ENCODE measurements around the gene DOK6.
"Not testable (repeated sequence)": the region's sequence is repeated elsewhere in the genome, so short reads cannot be mapped to it uniquely, and the experiment has no call there.

The DOK6 gene

DNA sequence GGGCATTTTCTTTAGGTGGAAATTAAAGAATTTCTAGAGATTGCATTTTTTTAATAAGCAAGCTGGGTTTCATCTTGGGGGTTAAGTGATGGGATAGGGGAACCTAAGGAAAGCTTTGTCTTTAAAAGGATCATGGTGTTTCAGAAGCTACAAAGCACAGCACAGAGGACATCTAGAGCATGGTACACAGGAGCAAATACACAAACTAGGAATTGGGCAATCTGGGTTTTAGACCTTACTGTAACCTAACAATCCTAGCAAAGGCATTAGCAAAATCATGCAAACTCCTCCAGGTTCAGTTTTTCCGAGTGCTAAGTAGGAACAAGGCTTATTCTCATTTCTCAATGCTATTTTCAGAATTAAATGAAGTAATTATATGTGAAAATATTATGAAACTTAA lies 412.9 kb downstream of the DOK6 start:
- no peak for DNase-seq (ENCODE audit: low spot score)

DNA sequence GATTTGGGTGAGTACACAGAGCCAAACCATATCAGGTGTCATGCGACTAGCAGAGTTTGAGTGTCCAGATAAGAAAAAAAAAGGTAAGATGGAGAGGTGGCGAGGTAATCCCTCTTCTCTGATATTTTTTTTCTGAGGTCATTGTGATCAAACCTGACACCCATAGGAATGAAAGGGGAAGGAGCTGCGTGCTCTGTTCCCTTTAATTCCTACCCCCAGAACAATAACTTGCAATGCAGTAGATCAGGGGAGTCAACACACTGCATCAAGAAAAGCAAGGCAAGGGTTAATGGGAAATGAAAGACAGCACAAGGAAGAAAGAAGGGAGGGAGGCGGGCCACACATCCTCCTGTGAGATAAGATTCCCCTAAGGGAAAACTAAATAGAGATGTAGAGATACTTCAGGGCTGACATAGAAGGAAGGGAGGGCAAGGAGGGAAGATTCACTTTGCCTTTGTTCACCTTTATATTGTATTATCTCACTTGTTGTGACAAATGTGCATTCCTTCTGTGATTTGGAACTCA lies 414.2 kb downstream of the DOK6 start:
- DNase-seq (ENCODE audit: low spot score), result no peak

DNA sequence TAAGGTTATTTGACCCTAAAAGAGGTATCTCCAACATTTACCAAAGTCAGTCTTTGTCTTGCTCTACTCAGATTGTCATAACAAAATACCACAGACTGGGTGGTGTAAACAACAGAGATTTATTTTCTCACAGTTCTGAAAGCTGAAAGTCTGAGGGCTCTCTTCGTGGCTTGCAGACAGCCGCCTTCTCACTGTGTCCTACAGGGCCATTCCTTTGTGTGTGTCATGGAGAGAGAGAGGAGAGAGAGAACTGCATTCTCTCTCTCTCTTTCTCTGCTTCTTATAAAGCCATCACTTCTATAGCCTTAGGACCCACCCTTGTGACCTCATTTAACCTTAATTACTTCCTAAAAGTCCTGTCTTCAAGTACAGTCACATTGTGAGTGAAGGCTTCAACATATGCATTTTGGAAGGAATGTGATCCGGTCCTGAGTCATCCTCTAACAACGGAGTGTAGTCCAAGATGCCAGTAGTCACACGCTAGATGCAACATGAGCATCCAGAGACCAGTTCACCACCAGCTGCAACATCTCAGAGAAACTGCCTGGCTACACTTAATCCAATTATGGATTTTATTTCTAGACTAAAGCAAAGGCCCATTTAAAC lies 416.8 kb downstream of the DOK6 start:
- DNase-seq (ENCODE audit: low spot score), result no peak

DNA sequence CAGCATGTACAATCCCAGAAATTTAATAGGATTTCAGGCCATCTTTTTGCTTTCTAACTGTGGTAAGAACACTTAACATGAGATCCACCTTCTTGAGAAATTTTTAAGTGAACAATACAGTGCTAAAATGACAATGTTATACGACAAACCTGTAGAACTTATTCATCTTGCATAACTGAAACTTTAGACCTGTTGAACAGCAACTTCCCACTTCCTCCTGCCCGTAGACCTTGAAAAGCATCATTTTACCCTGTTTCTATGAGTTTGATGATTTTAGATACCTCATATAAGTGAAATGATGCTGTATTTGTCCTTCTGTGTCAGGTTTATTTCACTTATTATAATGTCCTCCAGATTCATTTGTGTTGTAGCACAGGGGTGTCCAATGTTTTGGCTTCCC lies 418.8 kb downstream of the DOK6 start:
- DNase-seq (ENCODE audit: low spot score), result no peak

DNA sequence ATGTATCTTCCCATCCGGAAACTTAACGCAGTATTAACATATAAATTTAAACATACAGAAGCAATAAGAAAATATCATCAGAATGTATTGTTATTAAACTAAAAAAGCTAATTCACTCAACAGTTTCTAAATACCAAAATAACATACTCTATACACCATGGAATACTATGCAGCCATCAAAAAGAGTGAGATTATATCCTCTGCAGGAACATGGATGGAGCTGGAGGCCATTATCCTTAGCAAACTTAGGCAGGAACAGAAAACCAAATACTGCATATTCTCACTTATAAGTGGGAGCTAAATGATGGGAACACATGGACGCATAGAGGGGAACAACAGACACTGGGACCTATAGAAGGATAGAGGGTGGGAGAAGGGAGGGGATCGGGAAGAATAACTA lies 419.9 kb downstream of the DOK6 start:
- DNase-seq (ENCODE audit: low spot score), result no peak

DNA sequence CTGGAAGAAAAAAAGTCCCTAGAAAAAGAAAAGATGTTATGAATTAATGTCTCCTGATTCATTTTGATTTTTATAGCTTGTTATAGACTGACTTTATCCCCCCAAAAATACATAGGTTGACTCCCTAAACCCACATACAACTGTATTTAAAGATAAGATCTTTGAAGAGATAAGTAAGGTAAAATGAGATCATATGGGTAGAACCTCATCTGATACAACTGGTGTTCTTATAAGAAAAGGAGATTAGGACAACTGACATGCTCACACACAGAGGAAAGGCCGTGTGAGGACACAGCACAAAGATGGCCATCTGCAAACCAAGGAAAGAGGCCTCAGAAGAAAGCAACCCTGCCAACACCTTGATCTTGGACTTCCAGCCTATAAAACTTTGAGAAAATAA lies 429.5 kb downstream of the DOK6 start:
- no peak for DNase-seq (ENCODE audit: low spot score)

DNA sequence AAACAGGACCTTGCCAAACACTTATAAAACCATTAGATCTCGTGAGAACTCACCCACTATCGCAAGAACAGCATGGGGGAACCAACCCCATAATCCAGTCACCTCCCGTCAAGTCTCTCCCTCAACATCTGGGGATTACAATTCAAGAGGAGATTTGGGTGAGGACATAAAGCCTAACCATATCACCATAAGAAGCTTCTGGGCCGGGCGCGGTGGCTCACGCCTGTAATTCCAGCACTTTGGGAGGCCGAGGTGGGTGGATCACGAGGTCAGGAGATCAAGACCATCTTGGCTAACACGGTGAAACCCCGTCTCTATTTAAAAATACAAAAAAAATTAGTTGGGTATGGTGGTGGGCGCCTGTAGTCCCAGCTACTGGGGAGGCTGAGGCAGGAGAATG lies 434.3 kb downstream of the DOK6 start:
- not testable (repeated sequence) for DNase-seq (ENCODE audit: low spot score)

DNA sequence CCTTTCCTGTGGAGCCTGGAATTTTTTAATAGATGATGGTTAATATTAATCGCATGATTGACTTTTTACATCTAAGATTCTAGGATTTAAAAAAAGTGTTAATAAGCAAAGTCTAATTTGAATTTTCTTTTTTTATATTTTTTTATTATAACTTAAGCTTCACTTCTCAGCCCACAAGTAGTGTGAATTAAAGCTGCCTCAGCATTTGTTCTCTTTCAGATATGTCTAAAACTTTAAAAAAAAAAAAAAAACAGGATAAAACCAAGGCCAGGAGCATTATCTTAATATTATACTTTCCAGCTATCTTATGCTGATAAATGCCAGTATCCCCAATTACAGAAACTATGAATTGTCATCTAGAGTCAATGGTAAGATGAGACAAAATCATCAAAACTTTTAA lies 437.3 kb downstream of the DOK6 start:
- DNase-seq (ENCODE audit: low spot score), result no peak

DNA sequence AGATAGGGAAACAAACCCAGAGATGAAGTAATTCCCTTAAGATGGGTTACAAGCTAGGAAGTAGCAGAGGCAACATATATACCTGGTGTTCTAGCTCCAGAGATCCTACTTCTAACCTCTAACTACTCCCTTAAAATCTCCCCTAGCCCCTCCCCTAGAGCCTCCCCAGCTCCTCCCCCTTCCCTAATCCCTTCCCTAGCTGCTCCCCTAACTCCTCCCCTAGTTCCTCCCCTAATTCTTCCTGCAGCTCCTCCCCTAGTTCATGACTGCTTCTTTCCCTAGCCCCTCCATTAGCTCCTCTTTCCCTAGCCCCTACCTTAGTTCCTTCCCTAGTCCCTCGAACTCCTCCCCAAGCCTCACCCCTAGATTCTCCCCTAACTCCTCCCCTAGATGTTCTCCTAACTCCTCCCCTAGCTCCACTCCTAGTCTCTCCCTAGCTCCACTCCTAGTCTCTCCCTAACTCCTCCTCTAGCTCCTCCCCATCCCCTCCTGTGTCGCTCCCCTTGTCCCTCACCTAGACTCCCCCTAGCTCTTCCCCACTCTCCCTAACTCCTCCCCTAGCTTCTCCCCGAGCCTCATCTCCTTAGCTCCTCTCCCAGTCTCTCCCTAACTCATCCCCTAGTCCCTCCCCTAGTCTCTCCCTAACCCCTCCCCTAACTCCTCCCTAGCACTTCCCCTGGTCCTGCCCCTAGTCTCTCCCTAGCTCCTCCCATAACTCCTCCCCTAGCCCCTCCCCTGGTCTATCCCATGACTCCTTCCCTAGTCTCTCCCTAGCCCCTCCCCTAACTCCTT lies 438.1 kb downstream of the DOK6 start:
- no peak for DNase-seq (ENCODE audit: low spot score)

DNA sequence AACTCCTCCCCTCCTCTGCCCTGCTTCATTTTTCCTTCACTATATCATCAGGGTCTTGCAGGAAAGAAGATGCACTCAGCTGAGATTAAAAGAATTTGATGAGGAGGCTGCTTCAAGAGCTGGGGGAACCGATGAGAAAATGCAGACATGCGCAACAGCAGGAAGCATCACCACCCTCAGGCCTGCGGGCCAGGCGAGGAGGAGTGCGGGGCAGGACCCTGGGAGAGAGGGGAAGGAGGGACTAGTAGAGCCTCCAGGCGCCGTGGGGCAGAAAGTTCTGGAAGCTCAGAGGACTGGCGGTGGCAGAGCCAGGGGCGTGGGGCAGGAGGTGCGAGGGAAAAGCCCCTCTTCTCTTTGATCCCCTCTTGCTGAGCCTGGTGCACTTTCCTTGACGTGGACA lies 438.8 kb downstream of the DOK6 start:
- no peak for DNase-seq (ENCODE audit: low spot score)

DNA sequence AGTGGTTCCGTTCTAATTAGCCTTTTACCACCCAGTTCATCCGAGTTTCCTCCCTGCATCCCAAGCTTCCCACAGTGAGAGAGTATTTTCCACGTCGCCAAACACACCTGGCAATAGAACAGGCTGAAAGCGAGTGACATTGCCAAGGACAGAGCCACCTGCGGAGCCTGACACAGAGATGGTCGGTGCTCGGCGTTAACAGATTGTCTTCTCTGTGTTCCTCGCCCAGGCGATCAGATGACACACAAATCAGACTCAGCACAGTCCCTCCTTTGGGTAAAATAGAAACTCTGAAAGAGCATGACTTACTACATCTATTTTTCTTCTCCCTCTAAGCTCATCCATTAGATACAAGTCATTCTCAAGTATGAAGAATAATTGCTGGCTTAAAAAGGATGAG lies 439.3 kb downstream of the DOK6 start:
- no peak for DNase-seq (ENCODE audit: low spot score)

DNA sequence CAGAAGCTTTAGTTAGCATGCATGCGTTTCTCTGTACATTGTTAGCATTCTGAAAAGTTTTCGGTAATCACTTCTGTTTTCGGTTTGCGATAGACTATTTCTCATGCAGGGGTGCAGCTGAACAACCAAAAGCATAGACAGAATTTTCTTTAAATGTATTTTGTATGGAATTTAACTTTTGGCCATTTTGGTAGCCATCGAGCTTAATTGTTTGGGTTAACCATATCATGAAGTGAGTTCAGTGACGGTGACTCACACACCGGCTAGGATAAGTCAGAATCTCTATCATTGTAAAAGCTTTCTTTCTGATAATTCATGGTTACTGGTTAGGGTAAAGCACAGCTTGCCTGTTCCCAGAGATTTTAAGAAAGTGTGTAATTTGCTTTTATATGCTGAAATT lies 439.8 kb downstream of the DOK6 start:
- DNase-seq (ENCODE audit: low spot score), result no peak

DNA sequence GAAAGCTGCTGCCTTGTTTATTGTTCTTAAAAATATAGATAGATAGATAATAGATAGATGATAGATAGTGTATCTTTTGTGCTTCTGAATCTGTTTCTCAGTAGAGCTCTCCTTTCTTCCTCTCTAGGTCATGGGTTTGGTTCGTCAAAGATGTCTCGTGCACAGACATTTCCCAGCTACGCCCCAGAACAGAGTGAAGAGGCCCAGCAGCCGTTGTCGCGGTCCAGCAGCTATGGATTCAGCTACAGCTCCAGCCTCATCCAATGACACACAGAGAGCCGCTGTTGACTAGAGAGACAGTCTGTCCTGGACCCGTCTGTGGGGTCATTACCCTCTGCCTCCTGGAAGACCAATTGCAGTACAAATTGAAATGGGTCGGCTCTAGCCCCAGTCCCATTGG lies 440.4 kb downstream of the DOK6 start:
- DNase-seq (ENCODE audit: low spot score), result no peak

DNA sequence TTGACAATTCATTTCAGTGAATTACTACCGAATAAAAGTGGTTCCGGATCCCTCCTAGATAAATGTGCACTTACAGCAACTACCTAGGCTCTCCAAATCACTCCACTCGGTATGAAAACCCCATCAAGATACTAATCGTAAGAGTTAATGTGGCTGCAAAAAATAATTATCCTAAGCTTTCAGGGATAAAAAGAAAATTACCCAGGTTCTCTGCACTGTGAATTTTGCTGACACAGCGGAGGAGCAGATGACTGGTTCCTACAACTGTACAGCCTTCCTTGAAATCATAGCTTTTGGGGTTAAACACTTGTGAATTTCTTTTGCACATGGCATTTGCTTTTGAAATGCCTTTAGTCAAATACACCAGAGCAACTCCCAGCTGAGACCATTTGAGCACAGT lies 442.3 kb downstream of the DOK6 start:
- no peak for DNase-seq (ENCODE audit: low spot score)

DNA sequence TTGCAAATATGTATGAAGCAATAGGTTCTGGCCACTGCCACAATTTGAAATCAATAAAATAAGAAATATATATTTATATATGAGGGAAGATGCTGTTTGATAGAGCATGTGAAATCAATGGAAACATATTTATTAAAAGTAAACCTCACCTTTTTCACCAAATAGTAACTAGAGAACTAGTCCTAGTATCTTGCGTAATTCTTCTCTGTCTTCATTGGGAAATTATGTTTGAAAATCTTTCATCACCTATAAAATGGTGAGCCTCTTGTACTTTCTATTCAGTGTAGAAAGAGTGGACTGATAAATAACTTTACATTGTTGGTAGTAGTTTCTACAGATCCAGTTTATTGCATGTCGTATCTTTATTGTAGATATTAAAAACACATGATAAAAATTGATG lies 444.0 kb downstream of the DOK6 start:
- DNase-seq (ENCODE audit: low spot score), result no peak

DNA sequence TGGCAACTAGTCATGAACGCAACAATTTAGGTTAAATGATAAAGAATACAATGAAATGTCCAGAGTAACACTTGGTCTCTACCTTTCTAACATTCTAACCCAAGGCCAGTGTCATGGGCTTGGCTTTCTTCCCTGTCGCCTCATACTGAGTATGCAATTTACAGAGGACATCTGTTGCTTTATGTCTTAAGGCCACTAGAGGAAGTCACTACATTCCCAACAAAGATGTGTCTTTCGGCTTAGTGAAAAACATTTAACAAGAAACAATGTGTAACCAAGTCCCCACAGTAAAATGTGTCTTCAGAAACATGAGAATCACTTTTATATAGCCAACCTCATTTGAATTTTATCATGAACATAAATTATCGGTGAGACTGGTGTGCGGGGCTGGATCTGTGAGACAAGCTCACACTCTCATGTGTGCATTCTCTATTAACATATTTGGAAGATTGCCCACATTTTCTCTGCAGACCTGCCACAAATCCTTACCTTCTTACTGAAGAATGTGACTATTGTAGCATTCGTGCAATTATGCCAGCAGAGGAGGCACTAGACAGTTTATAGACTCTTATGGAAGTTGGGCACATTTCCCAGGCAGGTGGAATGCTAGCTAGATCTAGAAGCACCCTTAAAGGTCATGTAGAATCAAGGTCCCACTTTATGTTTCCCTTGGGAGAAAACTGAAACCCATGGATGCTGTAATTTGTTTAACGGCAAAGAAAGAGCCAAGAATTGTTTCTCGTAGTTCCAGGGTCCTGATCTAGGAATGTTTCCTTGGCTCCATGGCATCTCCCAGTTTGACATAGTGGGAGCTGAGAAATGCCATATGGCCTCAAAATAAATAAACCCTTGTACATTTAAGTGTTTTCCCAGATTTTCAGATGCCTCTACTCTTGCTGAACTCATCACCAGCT lies 445.2 kb downstream of the DOK6 start:
- no peak for DNase-seq (ENCODE audit: low spot score)

DNA sequence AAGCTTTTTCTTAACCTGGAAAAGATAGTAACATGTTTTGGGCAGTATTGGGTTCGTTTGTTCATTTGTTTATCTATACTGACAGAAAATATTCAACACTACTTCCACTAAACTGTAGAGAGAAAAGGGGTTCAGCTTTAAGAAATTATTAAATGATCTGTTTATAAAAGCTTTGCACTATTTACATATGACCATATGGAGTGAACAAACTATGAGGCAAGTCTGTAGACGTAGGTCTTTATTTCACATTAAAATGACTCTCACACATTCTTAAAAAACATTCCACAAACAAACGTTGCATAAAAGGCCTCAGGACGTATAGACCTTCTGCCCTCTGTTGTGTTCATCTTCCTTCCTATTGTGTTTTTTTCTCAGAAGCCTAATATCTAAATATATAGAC lies 452.4 kb downstream of the DOK6 start:
- no peak for DNase-seq (ENCODE audit: low spot score)

DNA sequence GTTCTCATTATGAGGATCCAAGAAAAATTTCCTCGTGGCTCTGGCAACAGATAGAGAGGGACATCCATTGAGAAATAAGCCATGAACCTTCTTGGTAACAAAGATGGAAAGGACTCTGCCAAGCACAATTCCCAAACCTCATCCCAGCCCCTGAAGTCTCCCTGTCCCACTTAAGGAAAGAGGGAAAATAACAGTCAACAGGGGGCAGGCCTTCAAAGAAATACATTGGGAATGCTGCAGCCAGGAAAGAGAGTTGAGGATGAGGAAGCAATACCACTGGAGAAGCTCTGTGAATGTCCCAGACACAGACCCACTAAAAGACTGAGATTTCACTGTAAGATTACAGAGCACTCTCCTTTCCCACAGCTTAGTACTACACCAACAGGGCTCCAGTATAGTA lies 453.8 kb downstream of the DOK6 start:
- DNase-seq (ENCODE audit: low spot score), result no peak

DNA sequence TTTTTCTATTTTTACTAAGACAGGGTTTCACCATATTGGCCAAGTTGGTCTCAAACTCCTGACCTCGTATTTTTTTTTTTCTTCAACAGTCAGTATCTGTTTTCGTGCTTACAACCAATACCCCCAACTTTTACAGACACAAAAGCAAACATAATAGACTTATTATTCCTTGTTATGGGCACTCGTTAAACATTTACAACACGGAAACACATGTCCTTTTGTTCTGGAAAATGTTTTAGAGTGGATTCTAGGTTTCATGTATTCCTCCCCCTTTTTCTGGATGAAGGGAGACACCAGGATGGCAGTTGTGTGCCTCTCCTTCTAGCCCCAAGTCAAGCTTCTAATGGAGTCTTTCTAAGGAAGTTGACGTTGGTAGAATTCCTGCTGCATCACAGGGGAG lies 458.2 kb downstream of the DOK6 start:
- no peak for DNase-seq (ENCODE audit: low spot score)

DNA sequence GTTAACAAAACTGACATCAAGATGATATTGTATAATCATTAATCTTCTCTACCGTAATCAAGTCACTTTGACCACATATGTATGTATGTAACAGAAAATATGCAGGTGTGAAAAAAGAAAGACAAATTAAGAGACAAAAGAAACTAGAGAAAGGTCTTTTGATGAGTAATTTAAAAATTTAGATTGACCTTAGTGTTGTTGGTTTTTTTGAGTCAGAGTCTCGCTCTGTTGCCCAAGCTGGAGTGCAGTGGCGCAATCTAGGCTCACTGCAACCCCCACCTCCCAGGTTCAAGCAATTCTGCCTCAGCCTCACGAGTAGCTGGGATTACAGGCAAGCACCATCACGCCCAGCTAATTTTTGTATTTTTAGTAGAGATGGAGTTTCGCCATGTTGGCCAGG lies 464.1 kb downstream of the DOK6 start:
- DNase-seq (ENCODE audit: low spot score), result not testable (repeated sequence)

DNA sequence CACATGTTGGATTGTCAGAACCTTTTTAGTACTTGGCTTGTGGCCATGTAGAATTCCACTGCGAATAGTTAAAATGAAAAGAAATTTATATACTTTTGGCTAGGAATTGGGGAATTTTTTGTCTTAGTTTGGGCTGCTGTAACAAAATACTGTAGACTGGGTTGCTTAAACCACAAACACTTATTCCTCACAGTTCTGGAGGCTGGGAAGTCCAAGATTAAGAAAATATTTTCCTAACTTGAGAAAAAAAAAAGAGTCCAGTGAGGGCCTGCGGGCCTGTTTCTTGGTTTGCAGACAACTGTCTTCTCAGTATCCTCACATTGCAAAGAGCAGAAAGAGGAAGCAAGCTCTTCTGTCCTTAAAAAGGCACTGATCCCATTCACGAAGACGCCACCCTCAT lies 465.1 kb downstream of the DOK6 start:
- DNase-seq (ENCODE audit: low spot score), result no peak

DNA sequence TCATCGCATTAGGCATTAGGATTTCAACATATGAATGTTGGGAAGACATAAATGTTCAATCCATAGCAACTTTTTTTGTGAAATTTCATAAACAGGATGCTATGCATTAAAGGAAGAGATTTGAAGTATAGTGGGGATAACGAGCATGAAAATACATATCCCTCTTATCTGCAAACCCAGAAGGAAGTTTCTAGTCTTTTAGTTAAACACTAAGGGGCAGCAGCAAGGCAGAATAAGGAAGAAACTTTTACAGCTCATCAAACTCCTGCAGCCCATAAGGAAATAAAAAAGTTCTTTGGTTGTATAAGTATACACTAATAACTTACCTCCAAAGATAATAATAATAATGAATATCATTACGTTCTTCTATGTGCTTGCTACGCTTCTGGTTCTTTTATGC lies 465.5 kb downstream of the DOK6 start:
- DNase-seq (ENCODE audit: low spot score), result no peak

DNA sequence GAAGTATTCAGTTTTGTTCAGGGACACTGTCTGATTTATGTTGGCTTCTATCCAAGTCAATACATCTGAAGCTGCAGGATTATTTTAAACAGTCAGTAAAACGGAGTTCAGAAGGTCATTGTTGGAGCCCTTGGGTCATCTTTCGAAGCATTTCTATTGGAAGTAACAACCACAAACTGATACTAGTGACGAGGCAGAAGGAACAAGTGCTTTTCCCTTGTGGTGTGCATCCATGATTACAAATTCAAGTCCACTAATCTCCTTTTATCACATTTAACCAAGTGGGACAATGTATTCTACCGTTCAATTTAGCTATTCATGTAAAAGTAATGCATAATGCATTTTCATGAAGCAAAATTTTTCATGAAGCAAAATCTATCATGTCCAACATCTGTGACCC lies 470.0 kb downstream of the DOK6 start:
- no peak for DNase-seq (ENCODE audit: low spot score)
